BLaER1 treated with 17β-estradiol and CSF1 and Interleukin-3, amounts not matched to agents 10 nM and 100 nM (cell line): ENCODE data around the gene PPP1R12C.
A peak's percentile ranks its signal among the peaks of the same experiment; 100 is the strongest.

Experiments used
- H3K27ac ChIP-seq, 11 experiments: shearing (Covaris generic); formaldehyde crosslinking; 2 replicates each; pipeline ENCODE4 v1.8.1; 2022
- H3K27me3 ChIP-seq, 11 experiments: shearing (Covaris generic); formaldehyde crosslinking; 2 replicates each; pipeline ENCODE4 v1.8.1; 2022
- H3K36me3 ChIP-seq, 11 experiments: shearing (Covaris generic); formaldehyde crosslinking; 2 replicates each; pipeline ENCODE4 v1.8.1; 2022
- H3K4me1 ChIP-seq, 10 experiments: shearing (Covaris generic); formaldehyde crosslinking; 2 replicates each; pipeline ENCODE4 v1.8.1; 2022
- H3K4me2 ChIP-seq, 11 experiments: shearing (Covaris generic); formaldehyde crosslinking; 2 replicates each; pipeline ENCODE4 v1.8.1; 2022
- H3K4me3 ChIP-seq, 10 experiments: shearing (Covaris generic); formaldehyde crosslinking; 2 replicates each; pipeline ENCODE4 v1.8.1; 2022
- H3K9ac ChIP-seq, 11 experiments: shearing (Covaris generic); formaldehyde crosslinking; 2 replicates each; pipeline ENCODE4 v1.8.1; 2022
- H3K9me3 ChIP-seq, 11 experiments: shearing (Covaris generic); formaldehyde crosslinking; replicated peaks in 1 of 11; 2 replicates each; pipeline ENCODE4 v1.8.1; 2022
- H4K20me1 ChIP-seq, 11 experiments: shearing (Covaris generic); formaldehyde crosslinking; 2 replicates each; pipeline ENCODE4 v1.8.1; 2022
- Cebpa-rat ChIP-seq, 11 experiments: shearing (Covaris generic); IDR thresholded peaks; 2 replicates each; pipeline ENCODE4 v1.8.1; 2022

PPP1R12C gene

GRCh38 chr19:55136399-55137102 lies 19.1 kb upstream of the PPP1R12C start:
- Histone ChIP-seq H3K27ac (no peak overlapping the region), H4K20me1 (peaks cover 0 to 45% (median 0%) of the 10 kb centered on the region in 11 experiments; a peak in 4 of 22 replicates), H3K27me3 (no peaks in the 10 kb centered on the region; a peak in 1 of 22 replicates), H3K9ac (peak overlapping the region in 3 of 11 experiments; percentile 16 to 33 (median 28); a peak in 4 of 22 replicates), H3K4me3 (no peak overlapping the region), H3K36me3 (peaks cover 0 to 66% (median 12%) of the 10 kb centered on the region in 11 experiments; a peak in 10 of 22 replicates), H3K4me2 (peak overlapping the region in 7 of 11 experiments; percentile 47 to 68 (median 58); a peak in 9 of 22 replicates), H3K9me3 (no peaks in the 10 kb centered on the region), H3K4me1 (peaks cover 36 to 55% (median 44%) of the 10 kb centered on the region in 10 experiments)
- TF ChIP-seq Cebpa-rat (IDR thresholded peaks at IDR 0.05), result no peak

GRCh38 chr19:55134736-55135135 lies 17.3 kb upstream of the PPP1R12C start:
- TF ChIP-seq Cebpa-rat (IDR thresholded peaks at IDR 0.05), result no peak
- no peaks in the 10 kb centered on the region for H3K27me3 ChIP-seq
- peaks cover 0 to 53% (median 12%) of the 10 kb centered on the region in 11 experiments; a peak in 9 of 22 replicates for H3K36me3 ChIP-seq
- H4K20me1 ChIP-seq, result peaks cover 0 to 31% (median 0%) of the 10 kb centered on the region in 11 experiments; a peak in 2 of 22 replicates
- peaks cover 36 to 48% (median 40%) of the 10 kb centered on the region in 10 experiments for H3K4me1 ChIP-seq
- H3K27ac ChIP-seq, result peak overlapping the region in 2 of 11 experiments; percentile 25 to 48; a peak in 2 of 22 replicates
- H3K9ac ChIP-seq, result no peak overlapping the region
- H3K4me2 ChIP-seq, result peak overlapping the region; percentile 44 to 68 (median 58); a peak in 21 of 22 replicates
- H3K9me3 ChIP-seq, result no peaks in the 10 kb centered on the region
- H3K4me3 ChIP-seq, result no peak overlapping the region

GRCh38 chr19:55133639-55134444 lies 16.4 kb upstream of the PPP1R12C start:
- peak overlapping the region; percentile 30 to 84 (median 71) for H3K4me2 ChIP-seq
- H3K27me3 ChIP-seq, result no peaks in the 10 kb centered on the region

GRCh38 chr19:55132453-55133129 lies 15.2 kb upstream of the PPP1R12C start:
- Histone ChIP-seq H4K20me1 (peaks cover 0 to 22% (median 0%) of the 10 kb centered on the region in 11 experiments; a peak in 2 of 22 replicates), H3K9me3 (no peaks in the 10 kb centered on the region)

More at GRCh38 chr19:55133639-55134444, 16.4 kb upstream of the PPP1R12C start:
- Histone ChIP-seq H3K4me1 (peaks cover 36 to 48% (median 40%) of the 10 kb centered on the region in 10 experiments), H3K9me3 (no peaks in the 10 kb centered on the region), H4K20me1 (peaks cover 0 to 24% (median 0%) of the 10 kb centered on the region in 11 experiments; a peak in 2 of 22 replicates), H3K36me3 (peaks cover 0 to 44% (median 11%) of the 10 kb centered on the region in 11 experiments; a peak in 8 of 22 replicates), H3K9ac (peak overlapping the region in 10 of 11 experiments; percentile 27 to 65 (median 40); a peak in 15 of 22 replicates), H3K27ac (peak overlapping the region in 10 of 11 experiments; percentile 38 to 76 (median 60); a peak in 17 of 22 replicates), H3K4me3 (0 out of 20 replicates have a peak overlapping the region, but pooled peaks of 2 of the 10 experiments have one; percentile 2 to 27)
- TF ChIP-seq Cebpa-rat (IDR thresholded peaks at IDR 0.05), result no peak

GRCh38 chr19:55131421-55131820 lies 14.0 kb upstream of the PPP1R12C start:
- TF ChIP-seq Cebpa-rat (IDR thresholded peaks at IDR 0.05), result no peak

More at GRCh38 chr19:55132453-55133129, 15.2 kb upstream of the PPP1R12C start:
- 0 out of 22 replicates have a peak overlapping the region, but pooled peaks of 1 of the 11 experiments have one; percentile 65 for H3K9ac ChIP-seq
- H3K4me2 ChIP-seq, result peak overlapping the region; percentile 30 to 84 (median 71); a peak in 19 of 22 replicates
- peaks cover 36 to 44% (median 40%) of the 10 kb centered on the region in 10 experiments for H3K4me1 ChIP-seq
- no peak for TF ChIP-seq Cebpa-rat (IDR thresholded peaks at IDR 0.05)
- H3K4me3 ChIP-seq, result no peak overlapping the region
- peaks cover 0 to 32% (median 10%) of the 10 kb centered on the region in 11 experiments; a peak in 8 of 22 replicates for H3K36me3 ChIP-seq
- peak overlapping the region in 6 of 11 experiments; percentile 60 to 76 (median 62); a peak in 5 of 22 replicates for H3K27ac ChIP-seq
- H3K27me3 ChIP-seq, result no peaks in the 10 kb centered on the region

GRCh38 chr19:55119053-55119452 lies 1.6 kb upstream of the PPP1R12C start:
- TF ChIP-seq Cebpa-rat (IDR thresholded peaks at IDR 0.05), result no peak
- Histone ChIP-seq H4K20me1 (peaks cover 19 to 32% (median 30%) of the 10 kb centered on the region in 11 experiments), H3K27ac (peak overlapping the region in 9 of 11 experiments; percentile 76 to 94 (median 82); a peak in 14 of 22 replicates), H3K4me2 (peak overlapping the region; percentile 79 to 97 (median 88)), H3K27me3 (peaks cover 0 to 12% (median 4%) of the 10 kb centered on the region in 11 experiments; a peak in 11 of 22 replicates), H3K9me3 (no peaks in the 10 kb centered on the region), H3K36me3 (peaks cover 0 to 12% (median 3%) of the 10 kb centered on the region in 11 experiments; a peak in 5 of 22 replicates), H3K4me1 (peaks cover 30 to 39% (median 36%) of the 10 kb centered on the region in 10 experiments), H3K9ac (peak overlapping the region in 5 of 11 experiments; percentile 80 to 99 (median 85); a peak in 4 of 22 replicates), H3K4me3 (peak overlapping the region in 1 of 10 experiments; percentile 85; a peak in 1 of 20 replicates)

More at GRCh38 chr19:55131421-55131820, 14.0 kb upstream of the PPP1R12C start:
- peaks cover 0 to 20% (median 5%) of the 10 kb centered on the region in 11 experiments; a peak in 8 of 22 replicates for H3K36me3 ChIP-seq
- H3K9me3 ChIP-seq, result no peaks in the 10 kb centered on the region
- no peak overlapping the region for H3K27ac ChIP-seq
- no peak overlapping the region for H3K4me3 ChIP-seq
- H3K4me1 ChIP-seq, result peaks cover 36 to 39% (median 37%) of the 10 kb centered on the region in 10 experiments
- H3K27me3 ChIP-seq, result no peaks in the 10 kb centered on the region
- H3K9ac ChIP-seq, result no peak overlapping the region
- H3K4me2 ChIP-seq, result no peak overlapping the region
- peaks cover 0 to 18% (median 0%) of the 10 kb centered on the region in 11 experiments; a peak in 2 of 22 replicates for H4K20me1 ChIP-seq

- Histone ChIP-seq H3K36me3 (peaks cover 0 to 16% (median 3%) of the 10 kb centered on the region in 11 experiments; a peak in 8 of 22 replicates), H4K20me1 (peaks cover 25 to 38% (median 36%) of the 10 kb centered on the region in 11 experiments), H3K9ac (peak overlapping the region; percentile 77 to 99 (median 85); a peak in 21 of 22 replicates), H3K4me2 (peak overlapping the region; percentile 79 to 97 (median 88)), H3K4me1 (peaks cover 35 to 44% (median 41%) of the 10 kb centered on the region in 10 experiments), H3K27me3 (peaks cover 0 to 6% (median 0%) of the 10 kb centered on the region in 11 experiments; a peak in 3 of 22 replicates), H3K27ac (peak overlapping the region; percentile 36 to 94 (median 81); a peak in 21 of 22 replicates), H3K9me3 (no peaks in the 10 kb centered on the region), H3K4me3 (peak overlapping the region; percentile 69 to 100 (median 100))
- TF ChIP-seq Cebpa-rat (IDR thresholded peaks at IDR 0.05), result no peak
Measured at GRCh38 chr19:55118401-55118991, 1.1 kb upstream of the PPP1R12C start.
